MCF 10A (cell line): ENCODE results near the gene VWA5B1. TPM values are rescaled to one million over a fixed set of nuclear protein-coding genes. Genes with fewer than 3 reads are reported as not detected.

ENCODE experiments used
- BruUV-seq: library from RNA; stranded (reverse); fragments of 400-500 nt; replicated peaks from 2 replicates; lab custom pipeline; 2021; lab: Mats Ljungman, UMichigan
- CTCF ChIA-PET: fragments of 300-600 bp; sonication (Branson Sonifier 250); formaldehyde crosslinking; extraction: SDS; loops from one replicate; lab custom pipeline; 2021; ENCODE audit warnings: antibody characterized with exemption, inconsistent platforms; lab: Yijun Ruan, JAX
- POLR2A ChIA-PET: fragments of 300-600, 350-650 bp; sonication (Branson Sonifier 250); formaldehyde crosslinking; extraction: SDS; loops from one replicate; lab custom pipeline; 2020; ENCODE audit warnings: antibody characterized with exemption, inconsistent platforms; lab: Yijun Ruan, JAX
- DNase-seq: peaks from one replicate; pipeline ENCODE4 v3.0.0-alpha.2; 2018; ENCODE audit not compliant: unreplicated experiment
- H3K27ac Mint-ChIP-seq: one replicate; pipeline ENCODE4 v1.8.0; 2022; ENCODE audit warnings: mild to moderate bottlenecking, low read depth, mixed read lengths; ENCODE audit not compliant: unreplicated experiment
- H3K27me3 Mint-ChIP-seq: one replicate; pipeline ENCODE4 v1.8.0; 2022; ENCODE audit warnings: mixed read lengths; ENCODE audit not compliant: insufficient read depth, unreplicated experiment
- H3K36me3 Mint-ChIP-seq: one replicate; pipeline ENCODE4 v1.8.0; 2022; ENCODE audit warnings: mild to moderate bottlenecking, moderate library complexity, mixed read lengths; ENCODE audit not compliant: insufficient read depth, unreplicated experiment
- H3K4me1 Mint-ChIP-seq: one replicate; pipeline ENCODE4 v1.8.0; 2022; ENCODE audit warnings: mixed read lengths; ENCODE audit not compliant: insufficient read depth, unreplicated experiment
- H3K4me3 Mint-ChIP-seq: one replicate; pipeline ENCODE4 v1.8.0; 2022; ENCODE audit warnings: mild to moderate bottlenecking, moderate library complexity, mixed read lengths; ENCODE audit not compliant: unreplicated experiment
- H3K9me3 Mint-ChIP-seq: one replicate; pipeline ENCODE4 v1.8.0; 2022; ENCODE audit warnings: mixed read lengths; ENCODE audit not compliant: unreplicated experiment
- CTCF ChIP-seq: fragments of 200-600 bp; IDR thresholded peaks from one replicate; pipeline ENCODE4 v1.8.0; 2022; ENCODE audit warnings: antibody characterized with exemption, mild to moderate bottlenecking; ENCODE audit not compliant: unreplicated experiment
- intact Hi-C: fragments of 100-400 bp; cut with micrococcal nuclease; formaldehyde crosslinking; loops from 2 replicates; pipeline ENCODE4 v1.14.1; 2022
- total RNA-seq: library from RNA; stranded (reverse); gene quantifications from 2 replicates; pipeline ENCODE4 v1.2.3, GENCODE V29; 2022

The VWA5B1 gene
- total RNA-seq, 1 experiment from 2014 or later: not detected

GRCh38 chr1:20318521-20318920, 27.8 kb downstream of the VWA5B1 start:
- no TSS peak for BruUV-seq
- Mint-ChIP-seq H3K36me3 (peaks cover 7% of the 10 kb centered on the region), H3K27me3 (peaks cover 63% of the 10 kb centered on the region), H3K27ac (no peak overlapping the region), H3K9me3 (no peaks in the 10 kb centered on the region), H3K4me3 (no peak overlapping the region), H3K4me1 (no peaks in the 10 kb centered on the region)
- no peak for TF ChIP-seq CTCF
- no peak for DNase-seq
- POLR2A ChIA-PET: no interaction called here
- intact Hi-C loops: no loop called here
- CTCF ChIA-PET: no interaction called here

GRCh38 chr1:20318971-20319370, 28.3 kb downstream of the VWA5B1 start:
- Mint-ChIP-seq H3K27me3 (peaks cover 58% of the 10 kb centered on the region), H3K9me3 (no peaks in the 10 kb centered on the region), H3K4me1 (no peaks in the 10 kb centered on the region), H3K36me3 (peaks cover 7% of the 10 kb centered on the region), H3K27ac (no peak overlapping the region), H3K4me3 (no peak overlapping the region)
- ChIA-PET CTCF (no interaction called here), POLR2A (no interaction called here)
- no TSS peak for BruUV-seq
- intact Hi-C loops: no loop called here
- TF ChIP-seq CTCF: no peak
- DNase-seq: no peak

GRCh38 chr1:20319456-20320220, 29.0 kb downstream of the VWA5B1 start:
- CTCF ChIA-PET: no interaction called here
- Mint-ChIP-seq H3K9me3 (no peaks in the 10 kb centered on the region), H3K4me3 (no peak overlapping the region), H3K36me3 (peaks cover 7% of the 10 kb centered on the region), H3K27me3 (peaks cover 54% of the 10 kb centered on the region), H3K4me1 (no peaks in the 10 kb centered on the region), H3K27ac (no peak overlapping the region)
- POLR2A ChIA-PET: no interaction called here
- TF ChIP-seq CTCF: no peak
- intact Hi-C loops: no loop called here
- no peak for DNase-seq
- BruUV-seq: no TSS peak

DNA sequence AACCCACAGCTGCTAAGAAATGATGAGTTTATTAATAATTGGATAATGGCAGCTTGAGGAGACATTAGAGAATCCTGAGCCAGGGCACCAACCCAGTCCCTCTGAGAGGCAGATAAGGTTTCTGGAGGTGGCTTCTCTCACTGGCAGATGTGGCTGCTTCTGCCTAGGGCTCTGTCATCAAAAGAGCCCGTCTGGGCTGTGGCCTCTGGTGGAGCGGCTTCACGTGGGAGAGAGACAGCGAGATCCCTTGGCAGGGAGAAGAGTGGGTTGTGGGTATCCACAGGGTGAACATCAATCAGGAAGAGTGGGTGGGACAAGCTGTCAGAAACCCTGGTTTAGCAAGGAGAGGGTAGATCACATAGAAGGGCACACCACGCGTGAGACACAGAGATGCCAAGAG, 30.0 kb downstream of the VWA5B1 start:
- Mint-ChIP-seq H3K4me1 (no peaks in the 10 kb centered on the region), H3K36me3 (peaks cover 7% of the 10 kb centered on the region), H3K9me3 (no peaks in the 10 kb centered on the region), H3K27ac (no peak overlapping the region), H3K27me3 (peaks cover 43% of the 10 kb centered on the region), H3K4me3 (no peak overlapping the region)
- ChIA-PET POLR2A (interaction anchor here (0.6 kb wide), 2 partner anchors 179 to 288 kb away, joined by 3 read pairs; no protein-coding TSS in a partner anchor), CTCF (interaction anchor here (0.7 kb wide), 1 partner anchor 75 kb away, joined by 4 read pairs; no protein-coding TSS in a partner anchor)
- no TSS peak for BruUV-seq
- DNase-seq: no peak
- TF ChIP-seq CTCF: no peak
- intact Hi-C loops: no loop called here
